Thyroid gland (tissue), 4 donors: ENCODE results near the gene IL2RG.

Experiments used
- CTCF ChIP-seq, 6 experiments: fragments of 200-600 bp in 3 of 6; fragments of 450-650 bp in 3 of 6; sonication (generic) in 3 of 6; IDR thresholded peaks; one replicate each; pipeline ENCODE4 v1.5.1; 2016 to 2019; ENCODE audit warnings: antibody characterized with exemption in 6 of 6, mild to moderate bottlenecking in 2 of 6, inconsistent platforms in 1 of 6, moderate library complexity in 1 of 6
- POLR2A ChIP-seq, 2 donors: fragments of 450-650 bp; IDR thresholded peaks; one replicate each; pipeline ENCODE4 v1.6.1; 2017; ENCODE audit warnings: antibody characterized with exemption in 2 of 2, mild to moderate bottlenecking in 2 of 2, moderate library complexity in 1 of 2

- TF ChIP-seq CTCF (IDR thresholded peaks at IDR 0.05), result no peak
- TF ChIP-seq POLR2A (IDR thresholded peaks at IDR 0.05), result no peak
Observed at GRCh38 chrX:71100581-71101505, 10.5 kb downstream of the IL2RG start.
